GM19468 (cell line): Measurements from ENCODE around the gene ARHGEF12.

ENCODE experiments used
- ATAC-seq: cut with Tn5 transposase; IDR thresholded peaks from one replicate; pipeline ENCODE4 v1.9.1; 2021; ENCODE audit warnings: mild to moderate bottlenecking, moderate library complexity, moderate number of reproducible peaks; ENCODE audit not compliant: unreplicated experiment; ENCODE audit errors: extremely low read depth

ARHGEF12 gene

GRCh38 chr11:120527111-120527761 is 191.0 kb downstream of the ARHGEF12 start:
- no peak for ATAC-seq

- no peak for ATAC-seq
Measured at GRCh38 chr11:120528749-120529148, 192.5 kb downstream of the ARHGEF12 start.

- ATAC-seq, result no peak
Measured at GRCh38 chr11:120529214-120529613, 193.0 kb downstream of the ARHGEF12 start.

GRCh38 chr11:120529911-120530310 is 193.7 kb downstream of the ARHGEF12 start:
- no peak for ATAC-seq

- ATAC-seq, result no peak
Measured at GRCh38 chr11:120532082-120532831, 196.0 kb downstream of the ARHGEF12 start.

- ATAC-seq, result no peak
Measured at GRCh38 chr11:120532832-120533196, 196.6 kb downstream of the ARHGEF12 start.

- no peak for ATAC-seq
Measured at GRCh38 chr11:120536091-120536796, 200.0 kb downstream of the ARHGEF12 start.

GRCh38 chr11:120536797-120537169 is 200.6 kb downstream of the ARHGEF12 start:
- ATAC-seq, result no peak

- no peak for ATAC-seq
Measured at GRCh38 chr11:120537996-120538395, 201.8 kb downstream of the ARHGEF12 start.

GRCh38 chr11:120538707-120539106 is 202.5 kb downstream of the ARHGEF12 start:
- no peak for ATAC-seq
